GM21526 (cell line): ENCODE data around the gene IMMP2L.

Experiments
- ATAC-seq: cut with Tn5 transposase; IDR thresholded peaks from one replicate; pipeline ENCODE4 v1.9.1; 2021; ENCODE audit warnings: moderate library complexity; ENCODE audit not compliant: unreplicated experiment, low FRiP score

The IMMP2L gene

DNA sequence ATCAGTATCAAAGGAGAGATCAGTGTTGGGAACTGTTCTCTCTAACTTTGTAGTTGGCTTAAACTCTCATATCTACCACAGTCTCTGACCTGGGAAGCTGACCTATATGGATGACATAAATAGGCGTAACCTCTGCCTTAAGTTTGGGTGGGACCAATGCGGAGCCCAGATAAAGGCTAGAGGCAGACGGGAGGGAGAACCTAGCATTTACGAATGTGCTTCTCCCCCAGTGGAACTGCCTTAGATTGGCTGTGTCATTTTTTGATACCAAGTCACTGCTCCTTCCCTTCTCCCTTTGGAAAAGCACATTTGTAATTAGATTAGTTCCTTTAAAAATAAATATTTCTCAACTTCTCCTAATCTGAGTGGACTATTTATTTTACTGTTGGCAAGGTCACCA lies 495.0 kb downstream of the IMMP2L start:
- ATAC-seq: no peak

DNA sequence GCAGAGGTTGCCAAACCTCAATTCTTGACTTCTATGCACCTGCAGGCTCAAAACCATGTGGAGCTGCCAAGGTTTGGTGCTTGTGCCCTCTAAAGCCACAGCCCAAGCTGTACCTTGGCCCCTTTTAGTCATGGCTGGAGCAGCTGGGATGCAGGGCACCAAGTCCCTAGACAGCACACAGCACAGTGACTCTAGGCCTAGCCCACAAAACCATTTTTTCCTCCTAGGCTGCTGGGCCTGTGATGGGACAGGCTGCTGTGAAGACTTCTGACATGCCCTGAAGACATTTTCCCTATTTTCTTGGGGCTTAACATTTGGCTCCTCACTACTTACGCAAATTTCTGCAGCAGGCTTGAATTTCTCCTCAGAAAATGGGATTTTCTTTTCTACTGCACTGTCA lies 499.1 kb downstream of the IMMP2L start:
- ATAC-seq: no peak

DNA sequence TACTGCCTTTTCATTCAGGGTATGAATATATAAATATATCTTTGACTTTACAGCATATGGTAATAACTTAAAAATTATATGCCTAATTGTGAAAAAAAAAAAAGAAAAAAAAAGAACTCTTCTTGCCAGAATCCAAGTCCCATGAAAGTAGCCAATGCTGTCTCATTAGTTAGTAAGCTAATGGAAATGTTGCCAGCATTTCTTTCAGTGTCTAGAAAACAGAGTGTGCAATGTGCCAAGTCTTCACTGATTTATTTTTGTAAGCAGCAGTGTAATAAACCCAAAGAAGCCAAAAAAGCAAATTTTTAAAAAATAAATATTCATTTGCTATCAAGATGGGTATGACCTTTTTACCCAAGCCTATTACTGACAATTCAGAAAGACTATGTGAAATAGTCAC lies 502.5 kb downstream of the IMMP2L start:
- no peak for ATAC-seq

DNA sequence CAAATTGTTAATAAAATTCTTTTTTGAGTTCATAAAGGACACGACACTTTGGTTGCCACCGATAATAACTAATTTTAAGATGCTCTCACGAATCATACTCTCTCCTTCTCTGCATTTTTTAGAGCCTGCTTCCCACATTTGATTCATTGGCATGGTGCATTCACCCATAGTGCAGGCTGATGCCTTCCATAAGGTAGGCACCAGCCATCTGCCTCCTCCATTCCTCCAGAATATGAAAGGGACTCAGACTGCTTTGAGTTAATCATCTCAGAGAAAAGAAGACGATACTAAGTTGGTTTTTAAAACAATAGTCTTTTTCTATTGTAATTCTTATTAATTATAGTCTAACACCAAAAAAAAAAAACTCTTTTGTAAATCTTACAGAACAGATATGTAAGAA lies 505.2 kb downstream of the IMMP2L start:
- no peak for ATAC-seq

DNA sequence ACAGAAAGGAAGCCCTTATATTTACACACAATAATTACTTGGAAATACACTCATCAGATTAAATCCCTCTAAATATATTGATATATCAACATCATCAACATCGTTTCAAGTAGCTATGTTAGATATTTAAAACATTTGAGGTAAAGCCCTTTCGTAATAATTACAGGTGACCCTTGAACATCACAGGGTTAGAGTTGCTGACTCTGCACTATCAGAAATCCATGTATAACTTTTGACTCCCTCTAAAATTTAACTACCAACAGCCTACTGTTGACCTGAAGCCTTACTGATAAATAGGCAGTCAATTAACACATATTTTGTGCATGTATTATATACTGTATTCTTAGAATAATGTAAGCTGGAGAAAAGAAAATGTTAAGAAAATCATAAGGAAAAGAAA lies 505.9 kb downstream of the IMMP2L start:
- no peak for ATAC-seq

DNA sequence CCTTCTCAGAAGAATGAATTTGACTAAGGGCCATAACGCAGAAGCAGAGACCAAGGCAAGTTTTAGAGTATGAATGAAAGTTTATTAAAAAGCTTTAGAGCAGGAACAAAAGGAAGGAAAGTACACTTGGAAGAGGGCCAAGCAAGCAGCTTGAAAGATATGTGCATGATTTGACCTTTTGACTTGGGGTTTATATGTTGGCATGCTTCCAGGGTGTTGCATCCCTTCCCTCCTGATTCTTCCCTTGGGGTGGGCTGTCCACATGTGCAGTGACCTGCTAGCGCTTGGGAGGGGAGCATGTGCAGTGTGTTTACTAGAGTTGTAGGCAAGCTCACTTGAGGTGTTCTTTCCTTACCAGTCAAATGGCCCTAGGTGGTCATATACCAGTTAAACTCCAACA lies 509.3 kb downstream of the IMMP2L start:
- no peak for ATAC-seq

DNA sequence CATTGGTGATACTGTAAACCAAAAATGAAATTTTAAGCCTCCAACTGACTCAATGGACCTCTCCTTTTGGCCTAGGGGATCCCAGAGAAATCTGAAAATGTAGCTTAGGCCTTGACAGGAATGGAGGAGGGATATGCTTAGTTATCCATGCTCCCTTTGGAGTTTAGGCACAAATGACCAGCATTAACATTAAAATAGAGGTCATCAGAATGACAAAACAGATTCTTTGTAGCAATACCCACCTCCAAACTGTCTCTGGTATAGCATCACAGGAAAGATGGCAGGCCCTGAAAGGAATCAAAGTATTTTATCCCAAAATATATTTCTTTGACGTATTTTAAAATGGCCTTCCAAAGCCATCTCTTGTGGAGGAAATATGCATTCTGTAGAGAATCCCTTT lies 510.5 kb downstream of the IMMP2L start:
- no peak for ATAC-seq

DNA sequence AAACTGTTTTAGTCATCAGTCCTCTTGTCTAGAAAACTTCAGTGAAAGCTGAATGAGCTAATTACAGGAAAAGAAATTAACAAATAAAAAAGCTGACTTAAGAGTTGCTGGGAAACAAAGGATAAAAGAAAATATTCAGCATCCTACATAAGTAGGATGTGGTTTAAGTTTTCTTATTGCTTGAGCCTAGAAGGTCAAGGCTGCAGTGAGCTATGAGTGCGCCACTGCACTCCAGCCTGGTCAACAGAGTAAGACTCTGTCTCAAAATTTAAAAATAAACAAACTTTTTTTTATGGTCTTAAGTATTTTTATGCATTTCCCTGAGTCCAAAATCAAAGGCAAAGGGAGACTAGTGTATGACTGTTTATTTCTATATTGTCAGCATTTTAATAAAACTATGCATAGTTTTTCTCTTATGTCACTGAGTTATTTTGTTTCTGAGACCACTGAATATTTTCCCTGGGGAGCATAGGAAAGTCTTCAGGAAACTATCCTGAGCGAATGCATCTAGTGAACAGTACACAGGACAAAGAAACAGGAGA lies 511.3 kb downstream of the IMMP2L start:
- no peak for ATAC-seq

DNA sequence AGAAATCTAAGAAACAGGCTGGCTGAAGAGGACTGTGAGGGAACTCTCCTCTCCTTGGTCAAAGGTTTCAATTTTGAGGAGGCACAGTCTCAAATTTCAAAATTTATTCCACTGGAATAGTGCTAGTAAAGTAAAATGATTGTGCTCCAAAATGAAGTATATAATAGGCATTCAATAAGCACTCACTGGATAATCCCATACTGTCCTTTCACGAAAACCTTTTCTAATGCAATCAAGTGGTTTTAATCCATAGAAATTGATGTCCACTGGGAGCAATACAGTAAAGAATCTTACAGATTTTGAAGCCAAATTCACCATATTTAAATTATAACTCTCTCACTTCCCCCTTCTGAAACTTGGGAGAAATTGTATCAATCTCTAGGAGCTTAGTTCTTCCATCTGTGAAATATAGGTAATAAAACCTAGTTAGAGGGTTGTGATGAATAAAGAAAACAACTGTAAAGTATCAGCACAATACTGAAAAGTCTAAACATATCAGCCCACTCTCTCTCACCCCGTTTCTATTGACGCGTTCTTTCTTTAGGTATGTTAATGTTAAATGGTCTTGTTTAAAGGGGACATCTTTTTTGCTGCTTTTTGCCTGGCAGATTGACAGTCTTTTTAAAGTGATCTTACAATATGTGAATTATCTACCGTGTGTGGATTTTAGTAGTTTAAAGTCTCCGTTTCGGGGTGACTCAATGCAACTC lies 512.2 kb downstream of the IMMP2L start:
- no peak for ATAC-seq

DNA sequence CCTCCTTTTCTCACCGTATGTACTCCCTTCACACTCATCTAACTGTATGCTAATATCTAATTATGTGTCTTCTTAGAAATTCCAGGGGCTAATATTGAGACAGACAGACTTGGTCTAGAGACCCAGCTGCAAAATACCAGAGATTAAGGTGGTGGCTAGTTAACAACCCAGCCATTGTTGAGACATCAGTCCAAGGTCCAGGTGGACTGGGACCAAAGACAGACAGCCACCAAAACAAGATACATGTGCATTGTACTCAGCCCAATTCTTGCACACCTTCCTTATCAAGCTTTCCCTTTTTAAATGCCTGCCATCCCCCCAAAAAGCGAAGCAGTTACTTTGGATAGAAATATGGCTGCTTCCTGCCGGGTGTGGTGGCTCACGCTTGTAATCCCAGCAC lies 514.7 kb downstream of the IMMP2L start:
- no peak for ATAC-seq

DNA sequence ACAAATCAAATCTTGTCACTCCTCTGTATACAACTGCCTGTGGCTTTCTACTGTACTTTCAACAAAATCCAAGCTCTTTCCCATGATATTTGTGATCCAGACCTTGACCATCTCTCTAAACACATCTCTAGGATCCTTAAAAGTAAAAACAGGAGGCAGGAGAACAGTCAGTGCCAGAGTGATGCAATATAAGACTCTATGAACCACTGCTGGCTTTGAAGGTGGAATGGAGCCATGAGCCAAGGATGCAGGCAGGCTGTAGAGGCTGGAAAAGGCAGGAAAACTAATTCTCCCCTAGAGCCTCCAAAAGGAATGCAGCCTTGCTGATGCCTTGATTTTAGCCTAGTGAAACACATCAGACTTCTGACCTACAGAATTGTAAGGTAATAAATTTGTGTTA lies 516.8 kb downstream of the IMMP2L start:
- no peak for ATAC-seq

DNA sequence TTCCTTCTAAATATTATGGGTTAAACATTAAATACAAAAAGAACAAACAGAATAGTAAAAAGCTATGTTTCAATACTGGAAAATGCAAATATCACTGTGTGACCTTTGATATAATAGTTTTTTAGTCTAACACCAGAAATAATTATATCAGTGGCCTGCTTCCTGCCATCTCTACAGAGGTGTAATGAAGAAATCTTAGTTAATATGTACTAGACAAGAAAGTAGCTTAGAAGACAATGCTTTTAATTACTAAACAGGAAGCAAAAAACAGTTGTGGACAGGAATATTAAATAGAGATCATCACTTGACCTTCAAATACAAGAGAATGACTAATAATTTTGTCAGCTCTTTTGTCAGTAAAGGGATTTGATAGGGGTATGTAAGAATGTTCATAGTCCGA lies 518.7 kb downstream of the IMMP2L start:
- no peak for ATAC-seq

DNA sequence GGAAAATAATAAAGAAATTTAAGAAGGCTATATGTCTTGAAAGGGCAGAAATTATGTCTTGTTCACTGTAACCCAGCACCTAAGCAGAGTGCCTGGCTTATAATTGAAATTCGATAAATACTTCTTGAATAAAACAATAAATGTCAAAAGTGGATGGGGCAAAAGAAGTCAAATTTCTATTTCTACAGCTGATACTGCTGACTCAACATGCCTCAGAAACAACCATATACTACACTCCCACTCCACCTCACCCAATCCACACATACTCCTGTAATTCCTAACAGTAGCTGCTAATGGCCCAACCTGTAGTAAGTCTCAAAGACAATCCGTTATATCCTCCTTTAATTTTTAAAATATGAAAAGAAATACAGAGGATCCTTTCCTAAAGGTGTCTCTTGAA lies 519.5 kb downstream of the IMMP2L start:
- ATAC-seq: no peak

DNA sequence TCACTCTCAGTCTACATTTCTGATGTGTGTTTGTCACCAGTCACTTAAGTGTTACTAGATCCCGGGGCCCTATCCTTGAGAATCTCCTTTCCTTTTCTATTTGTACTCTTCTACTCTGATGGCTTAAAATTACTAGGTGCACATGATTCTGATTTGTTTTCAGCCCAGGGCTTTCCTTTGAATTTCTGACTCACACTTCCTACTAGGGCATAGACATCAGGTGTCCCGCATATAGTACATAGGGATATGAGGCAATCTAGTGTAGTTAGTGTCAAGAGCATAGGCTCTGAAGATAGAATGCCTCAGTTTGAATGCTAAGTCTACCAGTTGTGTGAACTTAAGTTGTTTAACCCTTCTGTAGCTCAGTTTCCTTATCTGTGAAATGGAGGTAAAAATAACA lies 520.7 kb downstream of the IMMP2L start:
- ATAC-seq: no peak

DNA sequence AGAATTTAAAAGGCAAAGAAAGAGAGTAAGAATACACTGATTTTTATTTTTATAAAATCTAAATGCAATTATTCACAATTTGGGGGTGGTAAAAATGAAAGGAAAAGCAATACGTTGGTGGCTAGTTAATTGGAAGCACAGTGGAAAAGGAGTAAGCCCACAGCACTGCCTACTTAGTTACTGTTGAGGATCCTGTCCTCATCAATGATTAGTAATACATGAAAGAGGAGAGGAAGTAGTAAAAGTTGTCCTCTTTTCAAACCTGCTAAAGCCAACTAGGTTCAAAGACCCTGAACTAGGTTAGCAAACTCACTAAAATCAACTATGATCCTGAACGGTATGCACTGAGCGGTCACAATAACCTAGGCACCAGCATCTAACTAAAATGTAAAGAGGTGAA lies 524.1 kb downstream of the IMMP2L start:
- ATAC-seq: no peak

DNA sequence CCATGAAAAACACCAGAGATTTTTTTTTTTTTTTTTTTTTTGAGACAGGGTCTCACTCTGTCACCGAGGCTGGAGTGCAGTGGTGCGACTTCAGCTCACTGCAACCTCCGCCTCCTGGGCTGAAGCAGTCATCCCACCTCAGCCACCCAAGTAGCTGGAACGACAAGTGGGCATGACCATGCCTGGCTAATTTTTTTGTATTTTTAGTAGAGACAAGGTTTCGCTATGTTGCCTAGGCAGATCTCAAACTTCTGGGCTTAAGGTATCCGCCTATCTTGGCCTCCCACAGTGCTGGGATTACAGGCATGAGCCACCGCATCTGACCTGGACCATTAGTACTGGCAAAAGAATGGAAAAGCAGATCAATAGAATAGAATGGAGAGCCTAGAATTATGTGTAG lies 530.4 kb downstream of the IMMP2L start:
- no peak for ATAC-seq

DNA sequence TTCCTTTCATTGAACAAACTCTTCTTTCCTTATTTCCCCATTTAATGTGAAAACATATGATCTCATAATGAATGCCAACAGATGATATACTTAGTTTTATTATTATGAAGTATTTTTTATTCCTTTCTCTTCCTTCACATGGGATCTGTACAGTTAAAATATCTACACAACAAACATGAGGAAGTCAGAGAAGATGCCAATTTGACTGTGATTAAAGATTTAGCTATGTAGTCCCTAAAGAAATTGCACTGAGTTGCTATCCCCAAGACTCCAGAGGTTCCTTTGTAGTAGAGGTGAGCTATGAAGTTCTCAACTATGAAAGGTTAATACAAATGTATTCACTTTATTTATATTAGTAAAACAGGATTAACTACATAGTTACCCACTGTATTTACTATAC lies 532.0 kb downstream of the IMMP2L start:
- ATAC-seq: no peak

DNA sequence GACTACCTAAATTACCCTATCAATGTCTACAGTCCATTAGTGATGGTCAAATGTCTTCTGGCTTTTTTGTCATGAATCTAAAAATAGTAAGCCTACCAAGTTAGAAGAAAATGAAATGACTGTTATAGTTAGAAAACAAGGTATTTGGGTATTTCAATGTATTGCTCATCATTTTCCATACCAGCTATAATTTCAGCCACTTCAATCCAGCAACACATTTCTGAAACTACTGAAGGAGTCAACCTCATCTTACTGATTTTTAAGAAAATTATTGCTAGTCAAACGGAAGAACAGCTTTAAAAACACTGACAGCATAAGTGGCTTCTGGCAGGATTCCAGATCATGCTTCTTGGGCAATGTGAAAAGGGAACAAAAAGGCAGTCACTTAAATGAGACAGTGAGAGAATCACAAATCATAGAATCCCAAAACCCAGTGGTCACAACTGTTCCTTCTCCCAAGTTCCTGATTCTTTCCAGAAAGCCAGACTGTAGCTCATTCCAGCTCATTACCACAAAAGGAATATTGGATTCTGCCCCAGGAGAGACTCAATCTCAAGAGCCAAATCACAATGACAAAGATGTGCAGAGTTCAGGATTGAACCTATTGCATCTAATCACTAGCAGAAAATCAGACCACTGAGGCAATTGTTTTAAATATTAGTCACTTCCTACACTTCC lies 532.6 kb downstream of the IMMP2L start:
- ATAC-seq: no peak

DNA sequence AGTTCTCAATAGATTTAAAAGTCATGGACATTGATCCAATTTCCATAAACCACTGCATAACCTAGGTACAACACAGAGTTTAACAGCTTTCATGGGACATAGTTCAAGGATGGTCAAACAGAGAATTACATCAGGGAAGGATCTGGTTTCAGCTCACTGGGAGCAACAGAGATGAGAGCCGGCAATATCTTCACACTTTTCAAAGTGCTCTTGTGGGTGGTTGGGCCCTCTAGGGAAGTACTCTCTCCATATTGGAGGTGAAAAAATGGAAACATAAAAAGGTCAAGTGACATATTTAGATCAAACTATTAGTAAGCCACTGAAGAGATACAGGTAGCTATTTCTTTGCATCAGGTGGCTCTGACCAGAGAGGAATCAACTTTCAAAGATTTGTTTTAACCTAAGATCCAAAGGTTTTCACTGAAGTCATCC lies 533.1 kb downstream of the IMMP2L start:
- ATAC-seq: no peak

DNA sequence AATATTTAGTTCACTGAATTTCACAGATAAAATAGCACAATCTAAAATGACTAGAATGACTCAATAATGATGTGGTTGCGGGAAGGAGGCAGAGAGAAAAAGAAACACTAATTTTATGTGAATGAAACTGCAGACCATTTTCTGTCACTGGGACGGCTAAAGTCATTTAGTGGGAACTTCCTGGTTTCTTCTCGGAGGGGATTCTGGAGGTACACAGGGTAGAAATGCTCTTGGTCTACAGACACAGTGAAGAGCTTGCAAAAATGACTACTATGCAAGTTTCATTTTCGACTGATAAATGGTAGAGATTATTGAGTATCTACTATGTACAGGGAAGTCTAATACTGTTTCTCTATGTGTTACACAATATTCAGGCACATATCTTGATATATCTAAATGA lies 534.9 kb downstream of the IMMP2L start:
- ATAC-seq: no peak

DNA sequence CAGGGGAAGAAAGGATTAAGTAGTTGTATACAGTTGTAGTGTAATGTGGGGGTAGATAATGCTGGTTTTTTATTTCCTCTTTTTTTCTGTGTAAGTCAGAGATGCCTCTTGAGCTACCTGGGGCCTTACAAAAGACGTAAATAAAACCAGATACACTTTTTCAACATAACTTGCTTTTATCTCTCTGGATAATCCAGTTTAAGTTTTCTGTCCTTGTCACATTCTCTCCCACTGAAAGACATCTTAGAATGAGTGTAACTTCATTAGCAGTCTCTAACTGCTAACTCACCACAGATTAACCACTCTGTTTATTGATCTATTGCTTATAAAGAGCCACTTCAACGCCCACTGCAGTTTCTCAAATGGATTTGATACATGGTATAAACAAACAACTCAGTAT lies 535.5 kb downstream of the IMMP2L start:
- no peak for ATAC-seq

DNA sequence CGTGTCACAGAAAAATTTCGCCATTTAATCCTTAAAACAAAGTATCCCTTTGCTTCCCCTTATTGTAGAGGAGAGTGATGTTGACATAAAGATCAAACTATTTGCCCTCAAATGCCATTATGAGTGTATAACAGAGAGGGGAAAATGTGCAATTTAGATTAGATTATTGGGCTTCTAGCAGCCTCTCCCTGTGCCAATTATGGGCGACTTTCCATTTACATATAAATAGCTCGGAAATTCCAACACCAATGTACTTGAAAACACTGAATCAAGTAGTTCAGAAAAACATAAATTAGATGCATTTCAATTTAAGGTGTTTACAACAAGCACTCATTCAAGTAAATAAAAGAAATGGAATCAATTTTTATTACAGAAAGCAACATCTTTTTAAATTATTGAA lies 535.9 kb downstream of the IMMP2L start:
- no peak for ATAC-seq
